ENCODE measurements around the gene BRI3BP. TPM values are rescaled to one million over a fixed set of nuclear protein-coding genes. Genes with fewer than 3 reads are reported as not detected.
"Not testable (repeated sequence)": the region's sequence is repeated elsewhere in the genome, so short reads cannot be mapped to it uniquely, and the experiment has no call there.

The BRI3BP gene
- total RNA-seq, 1 donor from 2014 or later: 6.8 TPM

DNA sequence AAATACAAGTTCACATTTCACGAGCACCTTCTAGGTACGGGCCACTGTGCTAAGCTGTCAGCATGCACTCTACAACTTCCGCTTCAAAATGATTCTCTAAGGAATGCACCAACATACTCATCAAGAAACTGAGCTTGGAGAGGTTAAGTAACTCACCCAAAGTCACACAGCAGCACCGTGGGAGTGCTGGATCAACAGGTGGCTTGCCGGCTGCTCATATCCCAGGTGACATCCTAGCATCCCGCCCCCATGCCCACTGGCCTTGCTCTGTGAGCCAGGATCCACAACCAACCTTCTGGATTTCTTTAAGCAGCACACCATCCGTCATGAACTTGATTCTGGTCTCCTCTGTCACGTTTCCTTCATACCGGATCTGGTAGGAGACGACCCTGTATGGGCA, 21.2 kb upstream of the BRI3BP start:
- DNase-seq (ENCODE audit: low spot score): no peak
- Mint-ChIP-seq H3K4me3 (ENCODE audit: unreplicated experiment) (no peak overlapping the region), H3K9me3 (ENCODE audit: low read depth) (no peaks in the 10 kb centered on the region), H3K4me1 (ENCODE audit: low read depth) (no peaks in the 10 kb centered on the region), H3K36me3 (ENCODE audit: low read depth) (peaks cover 13% of the 10 kb centered on the region), H3K27ac (ENCODE audit: unreplicated experiment) (no peak overlapping the region), H3K27me3 (ENCODE audit: low read depth) (no peaks in the 10 kb centered on the region)
- TF ChIP-seq, protein P1, sequence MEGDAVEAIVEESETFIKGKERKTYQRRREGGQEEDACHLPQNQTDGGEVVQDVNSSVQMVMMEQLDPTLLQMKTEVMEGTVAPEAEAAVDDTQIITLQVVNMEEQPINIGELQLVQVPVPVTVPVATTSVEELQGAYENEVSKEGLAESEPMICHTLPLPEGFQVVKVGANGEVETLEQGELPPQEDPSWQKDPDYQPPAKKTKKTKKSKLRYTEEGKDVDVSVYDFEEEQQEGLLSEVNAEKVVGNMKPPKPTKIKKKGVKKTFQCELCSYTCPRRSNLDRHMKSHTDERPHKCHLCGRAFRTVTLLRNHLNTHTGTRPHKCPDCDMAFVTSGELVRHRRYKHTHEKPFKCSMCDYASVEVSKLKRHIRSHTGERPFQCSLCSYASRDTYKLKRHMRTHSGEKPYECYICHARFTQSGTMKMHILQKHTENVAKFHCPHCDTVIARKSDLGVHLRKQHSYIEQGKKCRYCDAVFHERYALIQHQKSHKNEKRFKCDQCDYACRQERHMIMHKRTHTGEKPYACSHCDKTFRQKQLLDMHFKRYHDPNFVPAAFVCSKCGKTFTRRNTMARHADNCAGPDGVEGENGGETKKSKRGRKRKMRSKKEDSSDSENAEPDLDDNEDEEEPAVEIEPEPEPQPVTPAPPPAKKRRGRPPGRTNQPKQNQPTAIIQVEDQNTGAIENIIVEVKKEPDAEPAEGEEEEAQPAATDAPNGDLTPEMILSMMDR (IDR thresholded peaks at IDR 0.05): no peak

DNA sequence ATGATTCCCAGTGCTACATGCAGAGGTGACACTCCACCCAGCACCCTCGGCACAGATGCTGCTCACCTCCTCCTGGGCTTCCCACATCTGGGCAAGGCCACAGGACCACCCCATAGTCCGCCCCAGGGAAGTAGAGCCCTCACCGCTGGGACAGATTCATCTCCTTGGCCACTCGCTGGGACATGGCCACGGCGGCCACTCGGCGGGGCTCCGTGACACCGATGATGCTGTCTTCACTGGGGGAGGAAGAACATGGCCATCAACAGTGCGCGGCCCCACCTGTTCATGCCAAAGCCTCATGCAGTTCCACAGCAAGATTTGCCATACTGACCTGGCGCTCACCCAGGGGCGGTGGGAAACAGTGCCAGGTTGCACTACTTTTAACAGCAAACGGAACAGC, 18.2 kb upstream of the BRI3BP start:
- no peaks in the 10 kb centered on the region for H3K27me3 Mint-ChIP-seq (ENCODE audit: low read depth)
- H3K27ac Mint-ChIP-seq (ENCODE audit: unreplicated experiment): no peak overlapping the region
- H3K9me3 Mint-ChIP-seq (ENCODE audit: low read depth): no peaks in the 10 kb centered on the region
- TF ChIP-seq, protein P1 (IDR thresholded peaks at IDR 0.05): no peak
- DNase-seq (ENCODE audit: low spot score): no peak
- peaks cover 5% of the 10 kb centered on the region for H3K4me1 Mint-ChIP-seq (ENCODE audit: low read depth)
- peaks cover 18% of the 10 kb centered on the region for H3K36me3 Mint-ChIP-seq (ENCODE audit: low read depth)
- H3K4me3 Mint-ChIP-seq (ENCODE audit: unreplicated experiment): no peak overlapping the region

DNA sequence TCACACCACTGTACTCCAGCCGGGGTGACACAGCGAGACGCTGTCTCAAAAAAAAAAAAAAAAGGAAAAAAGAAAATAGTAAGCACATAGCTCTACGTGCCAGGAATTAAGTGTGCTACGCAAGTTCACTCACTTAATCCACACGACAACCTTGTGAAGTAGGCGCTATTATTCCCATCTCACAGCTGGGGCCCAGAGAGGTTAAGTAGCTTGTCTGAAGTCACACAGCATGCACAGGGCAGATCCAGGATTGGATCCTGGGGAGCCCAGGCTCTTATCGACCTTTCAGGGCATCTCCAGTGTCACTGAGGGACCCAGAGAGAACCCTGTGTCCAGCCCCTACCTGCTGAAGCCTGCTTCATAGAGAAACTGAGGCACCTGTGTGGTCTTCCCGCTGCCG, 16.4 kb upstream of the BRI3BP start:
- H3K27ac Mint-ChIP-seq (ENCODE audit: unreplicated experiment): peak overlapping the region; percentile 51
- no peak for DNase-seq (ENCODE audit: low spot score)
- no peak overlapping the region for H3K4me3 Mint-ChIP-seq (ENCODE audit: unreplicated experiment)
- peaks cover 21% of the 10 kb centered on the region for H3K36me3 Mint-ChIP-seq (ENCODE audit: low read depth)
- peaks cover 5% of the 10 kb centered on the region for H3K4me1 Mint-ChIP-seq (ENCODE audit: low read depth)
- H3K27me3 Mint-ChIP-seq (ENCODE audit: low read depth): no peaks in the 10 kb centered on the region
- no peaks in the 10 kb centered on the region for H3K9me3 Mint-ChIP-seq (ENCODE audit: low read depth)
- TF ChIP-seq, protein P1 (IDR thresholded peaks at IDR 0.05): no peak

DNA sequence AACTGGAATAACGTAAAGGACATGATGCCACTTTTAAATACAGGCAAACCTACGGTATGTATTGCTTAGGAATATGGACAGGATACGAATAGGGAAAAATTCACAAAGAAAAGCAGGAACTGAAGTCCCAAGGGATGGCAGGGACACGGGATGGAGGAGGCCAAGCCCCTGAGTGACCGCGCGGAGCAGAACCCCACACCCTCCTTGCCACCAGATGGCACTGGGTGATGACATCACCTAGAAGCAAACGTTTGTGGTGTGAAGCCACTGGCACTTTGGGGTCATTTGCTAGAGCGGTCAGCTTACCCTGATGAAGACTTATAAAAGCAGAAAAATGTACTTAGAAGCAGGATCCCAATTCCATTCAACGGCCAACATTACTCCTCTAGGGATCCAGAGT, 13.9 kb upstream of the BRI3BP start:
- no peak overlapping the region for H3K4me3 Mint-ChIP-seq (ENCODE audit: unreplicated experiment)
- no peaks in the 10 kb centered on the region for H3K9me3 Mint-ChIP-seq (ENCODE audit: low read depth)
- H3K36me3 Mint-ChIP-seq (ENCODE audit: low read depth): peaks cover 27% of the 10 kb centered on the region
- no peaks in the 10 kb centered on the region for H3K27me3 Mint-ChIP-seq (ENCODE audit: low read depth)
- no peak overlapping the region for H3K27ac Mint-ChIP-seq (ENCODE audit: unreplicated experiment)
- TF ChIP-seq, protein P1 (IDR thresholded peaks at IDR 0.05): no peak
- no peak for DNase-seq (ENCODE audit: low spot score)
- peaks cover 5% of the 10 kb centered on the region for H3K4me1 Mint-ChIP-seq (ENCODE audit: low read depth)

DNA sequence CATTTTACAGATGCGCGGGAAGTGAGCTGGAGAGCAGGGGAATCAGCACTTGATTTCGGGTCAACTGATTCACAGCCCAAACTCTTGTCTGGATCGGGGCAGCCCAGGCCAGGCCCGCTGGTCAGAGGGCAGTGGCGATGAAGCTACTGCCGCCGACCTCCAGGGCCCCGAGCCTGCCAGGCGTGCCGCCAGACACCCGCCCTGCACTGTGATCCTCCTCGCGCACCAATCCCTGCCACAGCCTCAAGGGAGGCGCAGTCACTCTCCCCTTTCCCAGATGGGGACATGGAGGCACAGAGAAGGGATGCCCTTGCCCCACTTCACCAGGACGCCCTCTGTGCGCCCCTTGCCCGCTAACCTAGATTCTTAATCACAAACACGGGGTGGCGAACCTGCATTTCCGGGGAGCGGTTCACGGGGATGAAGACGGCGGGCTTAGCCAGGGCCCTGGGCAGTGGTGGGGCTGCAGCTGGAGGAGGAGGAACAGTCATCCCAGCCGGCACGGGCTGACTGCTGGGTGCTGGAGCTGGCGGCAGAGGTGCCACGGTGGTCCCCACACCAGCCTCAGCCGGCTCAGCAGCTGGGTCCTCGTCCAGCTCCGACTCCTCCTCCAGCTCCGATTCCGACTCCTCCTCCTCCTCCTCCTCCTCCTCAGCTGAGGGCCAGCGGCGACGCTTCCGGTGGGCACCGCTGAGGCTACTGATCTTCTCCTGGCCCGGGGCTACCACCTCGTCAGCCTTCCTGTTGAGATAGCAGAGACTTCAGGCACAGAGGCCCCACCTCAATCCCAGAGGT, 13.2 kb upstream of the BRI3BP start:
- H3K36me3 Mint-ChIP-seq (ENCODE audit: low read depth): peaks cover 23% of the 10 kb centered on the region
- no peaks in the 10 kb centered on the region for H3K27me3 Mint-ChIP-seq (ENCODE audit: low read depth)
- peaks cover 5% of the 10 kb centered on the region for H3K4me1 Mint-ChIP-seq (ENCODE audit: low read depth)
- H3K9me3 Mint-ChIP-seq (ENCODE audit: low read depth): no peaks in the 10 kb centered on the region
- DNase-seq (ENCODE audit: low spot score): no peak
- TF ChIP-seq, protein P1 (IDR thresholded peaks at IDR 0.05): no peak
- H3K4me3 Mint-ChIP-seq (ENCODE audit: unreplicated experiment): no peak overlapping the region
- H3K27ac Mint-ChIP-seq (ENCODE audit: unreplicated experiment): no peak overlapping the region

DNA sequence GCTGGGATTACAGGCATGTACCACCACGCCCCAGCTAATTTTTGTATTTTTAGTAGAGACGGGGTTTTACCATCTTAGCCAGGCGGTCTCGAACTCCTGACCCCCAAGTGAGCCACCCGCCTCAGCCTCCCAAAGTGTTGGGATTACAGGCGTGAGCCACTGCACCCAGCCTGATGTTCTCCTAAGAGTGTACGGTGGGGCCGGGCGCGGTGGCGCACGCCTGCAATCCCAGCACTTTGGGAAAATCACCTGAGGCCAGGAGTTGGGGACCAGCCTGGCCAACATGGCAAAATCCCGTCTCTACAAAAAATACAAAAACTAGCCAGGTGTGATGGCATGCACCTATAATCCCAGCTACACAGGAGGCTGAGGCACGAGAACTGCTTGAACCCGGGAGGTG, 6.6 kb upstream of the BRI3BP start:
- not testable (repeated sequence) for H3K4me3 Mint-ChIP-seq (ENCODE audit: unreplicated experiment); H3K27me3 Mint-ChIP-seq (ENCODE audit: low read depth); H3K9me3 Mint-ChIP-seq (ENCODE audit: low read depth); DNase-seq (ENCODE audit: low spot score); H3K27ac Mint-ChIP-seq (ENCODE audit: unreplicated experiment)
- Mint-ChIP-seq H3K4me1 (ENCODE audit: low read depth) (peaks cover 13% of the 10 kb centered on the region), H3K36me3 (ENCODE audit: low read depth) (peaks cover 12% of the 10 kb centered on the region)

All from chondrocyte (in vitro differentiated cells).